Mesenchymal stem cell (in vitro differentiated cells and primary cell): Measurements from ENCODE around the gene CDA.
A peak's percentile ranks its signal among the peaks of the same experiment; 100 is the strongest.

ENCODE experiments used
- DNase-seq: peaks from one replicate; pipeline ENCODE4 v3.0.0-alpha.2; 2013
- H2AFZ ChIP-seq: one replicate; pipeline ENCODE4 v1.6.1; 2013; ENCODE audit warnings: low read depth, mild to moderate bottlenecking, control low read depth, inconsistent platforms, low read length, moderate library complexity
- H2AK5ac ChIP-seq: 2 replicates; pipeline ENCODE4 v1.6.1; 2013; ENCODE audit warnings: low read length, moderate library complexity, mild to moderate bottlenecking, inconsistent platforms; ENCODE audit not compliant: severe bottlenecking
- H2BK120ac ChIP-seq: one replicate; pipeline ENCODE4 v1.6.1; 2013; ENCODE audit warnings: low read depth, mild to moderate bottlenecking, inconsistent platforms, low read length, moderate library complexity
- H2BK12ac ChIP-seq, 2 experiments: one replicate each; pipeline ENCODE4 v1.6.1; 2013; ENCODE audit warnings: inconsistent platforms in 2 of 2, low read length in 2 of 2, mild to moderate bottlenecking in 2 of 2, moderate library complexity in 2 of 2, control low read depth in 1 of 2
- H2BK15ac ChIP-seq: one replicate; pipeline ENCODE4 v1.6.1; 2013; ENCODE audit warnings: mild to moderate bottlenecking, low read depth, inconsistent platforms; ENCODE audit not compliant: poor library complexity, severe bottlenecking
- H2BK5ac ChIP-seq: 2 replicates; pipeline ENCODE4 v1.6.1; 2013; ENCODE audit warnings: low read depth, mild to moderate bottlenecking, low read length, control low read depth, inconsistent platforms; ENCODE audit not compliant: poor library complexity, severe bottlenecking
- H3K14ac ChIP-seq, 2 experiments: one replicate each; pipeline ENCODE4 v1.6.1; 2013; ENCODE audit warnings: inconsistent platforms in 2 of 2, low read length in 2 of 2, control low read depth in 1 of 2, mild to moderate bottlenecking in 1 of 2, moderate library complexity in 1 of 2
- H3K18ac ChIP-seq, 2 experiments: one replicate each; pipeline ENCODE4 v1.6.1; 2013; ENCODE audit warnings: inconsistent platforms in 2 of 2, low read length in 2 of 2, control low read depth in 1 of 2, low read depth in 1 of 2, mild to moderate bottlenecking in 1 of 2
- H3K23ac ChIP-seq, 2 experiments: one replicate each; pipeline ENCODE4 v1.6.1; 2013; ENCODE audit warnings: inconsistent platforms in 2 of 2, low read length in 2 of 2, mild to moderate bottlenecking in 2 of 2, moderate library complexity in 2 of 2, control low read depth in 1 of 2
- H3K27ac ChIP-seq: 2 replicates; pipeline ENCODE4 v1.5.1; 2013; ENCODE audit warnings: mild to moderate bottlenecking, moderate library complexity, low read length, control low read depth, inconsistent platforms; ENCODE audit not compliant: poor library complexity, severe bottlenecking
- H3K27me3 ChIP-seq, 2 experiments: 2 replicates each; pipeline versions ENCODE4 v1.6.1 to v1.7.0; 2013; ENCODE audit warnings: low read length in 2 of 2, mild to moderate bottlenecking in 2 of 2, moderate library complexity in 2 of 2, control low read depth in 1 of 2, inconsistent platforms in 1 of 2; ENCODE audit not compliant: control insufficient read depth in 1 of 2, insufficient read depth in 1 of 2
- H3K36me3 ChIP-seq, 2 experiments: 2 replicates each; pipeline versions ENCODE4 v1.6.1 to v1.7.0; 2013; ENCODE audit warnings: low read length in 2 of 2, control low read depth in 1 of 2, inconsistent platforms in 1 of 2, low read depth in 1 of 2, mild to moderate bottlenecking in 1 of 2; ENCODE audit not compliant: insufficient read depth in 2 of 2, control insufficient read depth in 1 of 2
- H3K4ac ChIP-seq, 2 experiments: one replicate each; pipeline ENCODE4 v1.6.1; 2013; ENCODE audit warnings: inconsistent platforms in 2 of 2, low read length in 2 of 2, mild to moderate bottlenecking in 2 of 2, moderate library complexity in 2 of 2, control low read depth in 1 of 2, low read depth in 1 of 2
- H3K4me1 ChIP-seq: 2 replicates; pipeline ENCODE4 v1.6.1; 2013; ENCODE audit warnings: low read depth, low read length, control low read depth; ENCODE audit not compliant: control insufficient read depth, insufficient read depth
- H3K4me2 ChIP-seq: 2 replicates; pipeline ENCODE4 v1.6.1; 2013; ENCODE audit warnings: low read length, mild to moderate bottlenecking, inconsistent platforms; ENCODE audit not compliant: poor library complexity, severe bottlenecking
- H3K4me3 ChIP-seq, 2 experiments: 2 replicates each; pipeline versions ENCODE4 v1.5.1 to v1.7.0; 2013; ENCODE audit warnings: low read length in 2 of 2, mild to moderate bottlenecking in 2 of 2, control low read depth in 1 of 2, low read depth in 1 of 2; ENCODE audit not compliant: insufficient read depth in 1 of 2
- H3K79me1 ChIP-seq: replicated peaks from 2 replicates; pipeline ENCODE4 v1.6.1; 2013; ENCODE audit warnings: mild to moderate bottlenecking, control low read depth, low read length, inconsistent platforms; ENCODE audit not compliant: poor library complexity, severe bottlenecking
- H3K9ac ChIP-seq: 2 replicates; pipeline ENCODE4 v1.7.0; 2013; ENCODE audit warnings: mild to moderate bottlenecking, low read length, moderate library complexity
- H3K9me3 ChIP-seq: 2 replicates; pipeline ENCODE4 v1.7.0; 2013; ENCODE audit warnings: mild to moderate bottlenecking, low read length; ENCODE audit not compliant: control insufficient read depth
- H4K8ac ChIP-seq: one replicate; pipeline ENCODE4 v1.6.1; 2013; ENCODE audit warnings: inconsistent platforms, mild to moderate bottlenecking, low read length, moderate library complexity
- H4K91ac ChIP-seq: one replicate; pipeline ENCODE4 v1.6.1; 2013; ENCODE audit warnings: mild to moderate bottlenecking, low read length, inconsistent platforms
- WGBS: methylation state at CpG from one replicate; pipeline ENCODE4 v1.1.7; 2013; ENCODE audit warnings: mixed read lengths; 5-methylcytosine and 5-hydroxymethylcytosine counted together

Gene CDA

GRCh38 chr1:20578062-20578461 lies 10.8 kb upstream of the CDA start:
- Histone ChIP-seq H3K9me3 (no peaks in the 10 kb centered on the region), H3K23ac (no peak overlapping the region), H3K4me3 (no peak overlapping the region), H2BK5ac (no peak overlapping the region), H3K14ac (no peak overlapping the region), H3K4me2 (no peak overlapping the region), H3K4ac (no peak overlapping the region), H2BK15ac (no peak overlapping the region), H3K18ac (no peak overlapping the region), H2BK120ac (no peak overlapping the region), H3K36me3 (no peaks in the 10 kb centered on the region), H3K79me1 (no peaks in the 10 kb centered on the region), H2BK12ac (no peak overlapping the region), H3K27me3 (peaks cover 6 to 15% of the 10 kb centered on the region in 2 experiments), H3K27ac (no peak overlapping the region), H4K91ac (no peak overlapping the region), H2AFZ (no peak overlapping the region), H4K8ac (no peak overlapping the region), H3K4me1 (peaks cover 2% of the 10 kb centered on the region), H3K9ac (no peak overlapping the region), H2AK5ac (no peak overlapping the region)
- no CpG with 5 or more reads among the region's 3 CpGs for WGBS
- no peak for DNase-seq

GRCh38 chr1:20578721-20579395 lies 10.0 kb upstream of the CDA start:
- peaks cover under 1 to 8% of the 10 kb centered on the region in 2 experiments for H3K27me3 ChIP-seq
- no peak overlapping the region for H3K4ac ChIP-seq

GRCh38 chr1:20584890-20585289 lies 4.0 kb upstream of the CDA start:
- no peaks in the 10 kb centered on the region for H3K9me3 ChIP-seq
- no peak overlapping the region for H2BK120ac ChIP-seq
- no peak overlapping the region for H4K8ac ChIP-seq
- H3K18ac ChIP-seq = no peak overlapping the region
- H3K14ac ChIP-seq = no peak overlapping the region
- H3K4ac ChIP-seq = no peak overlapping the region
- H2AFZ ChIP-seq = no peak overlapping the region
- H3K36me3 ChIP-seq = no peaks in the 10 kb centered on the region
- no peaks in the 10 kb centered on the region for H3K27me3 ChIP-seq
- 81% methylated on average over 2 of the region's 2 CpGs for WGBS
- no peak overlapping the region for H2BK15ac ChIP-seq
- H4K91ac ChIP-seq = no peak overlapping the region
- H3K23ac ChIP-seq = no peak overlapping the region
- H3K9ac ChIP-seq = no peak overlapping the region
- H2AK5ac ChIP-seq = no peak overlapping the region
- no peak overlapping the region for H3K4me3 ChIP-seq
- no peak overlapping the region for H2BK12ac ChIP-seq
- no peak overlapping the region for H3K27ac ChIP-seq
- no peak for DNase-seq
- H3K4me1 ChIP-seq = peaks cover 11% of the 10 kb centered on the region
- H3K4me2 ChIP-seq = no peak overlapping the region
- H2BK5ac ChIP-seq = no peak overlapping the region
- H3K79me1 ChIP-seq = no peaks in the 10 kb centered on the region

More at GRCh38 chr1:20578721-20579395, 10.0 kb upstream of the CDA start:
- Histone ChIP-seq H2AFZ (no peak overlapping the region), H3K23ac (no peak overlapping the region), H3K4me2 (no peak overlapping the region), H2BK120ac (no peak overlapping the region), H3K4me3 (no peak overlapping the region), H3K9me3 (no peaks in the 10 kb centered on the region), H3K14ac (no peak overlapping the region), H4K8ac (peak overlapping the region; percentile 4), H2BK15ac (no peak overlapping the region), H3K9ac (no peak overlapping the region), H3K18ac (no peak overlapping the region), H2BK5ac (no peak overlapping the region), H2BK12ac (no peak overlapping the region), H3K4me1 (peaks cover 2% of the 10 kb centered on the region), H3K27ac (no peak overlapping the region), H2AK5ac (no peak overlapping the region), H4K91ac (no peak overlapping the region), H3K36me3 (no peaks in the 10 kb centered on the region), H3K79me1 (no peaks in the 10 kb centered on the region)
- 76% methylated on average over 11 of the region's 13 CpGs for WGBS
- no peak for DNase-seq

- Histone ChIP-seq H3K27me3 (no peaks in the 10 kb centered on the region), H3K4me2 (no peak overlapping the region), H2BK5ac (no peak overlapping the region), H2BK120ac (no peak overlapping the region), H2AK5ac (no peak overlapping the region), H4K91ac (no peak overlapping the region), H3K23ac (no peak overlapping the region), H3K18ac (no peak overlapping the region), H2BK15ac (no peak overlapping the region), H4K8ac (no peak overlapping the region), H3K4ac (no peak overlapping the region), H3K36me3 (no peaks in the 10 kb centered on the region), H2BK12ac (no peak overlapping the region), H2AFZ (no peak overlapping the region), H3K4me3 (no peak overlapping the region), H3K9ac (peak overlapping the region; percentile 43), H3K14ac (no peak overlapping the region), H3K9me3 (no peaks in the 10 kb centered on the region), H3K4me1 (peaks cover 16% of the 10 kb centered on the region), H3K27ac (no peak overlapping the region), H3K79me1 (no peaks in the 10 kb centered on the region)
- DNase-seq = no peak
- 84% methylated on average over 10 of the region's 10 CpGs for WGBS
These were observed 1.8 kb upstream of the CDA start for GRCh38 chr1:20586953-20587660.
